HepG2 (cell line): Measurements from ENCODE around the gene FLRT2. TPM values are rescaled to one million over a fixed set of nuclear protein-coding genes. Genes with fewer than 3 reads are reported as not detected.

Source experiments
- ASH2L ChIP-seq: fragments of 300-600, 200-600 bp; sonication (generic); IDR thresholded peaks from 2 replicates; pipeline ENCODE4 v1.7.0; 2017; ENCODE audit warnings: low read depth, mild to moderate bottlenecking, moderate library complexity, mixed read lengths, low read length; ENCODE audit not compliant: insufficient read length
- EHMT2 ChIP-seq: fragments of 200-600 bp; sonication (generic); IDR thresholded peaks from 2 replicates; pipeline ENCODE4 v1.7.0; 2017; ENCODE audit warnings: antibody characterized with exemption, low read depth, low read length, borderline replicate concordance
- GTF2F1 ChIP-seq: fragments of 150-350 bp; IDR thresholded peaks from 2 replicates; pipeline ENCODE4 v1.6.1; 2014; ENCODE audit warnings: low read length
- MEIS1 ChIP-seq: sonication (generic); formaldehyde crosslinking; IDR thresholded peaks from 2 replicates; pipeline ENCODE4 v1.9.0; 2021; ENCODE audit warnings: mild to moderate bottlenecking, missing genetic modification reagents, moderate library complexity, borderline replicate concordance
- MXD4 ChIP-seq: IDR thresholded peaks from 2 replicates; pipeline ENCODE4 v1.6.1; 2016; ENCODE audit warnings: mild to moderate bottlenecking, missing biosample characterization, missing genetic modification reagents
- ZKSCAN1 ChIP-seq: fragments of 150-350 bp; IDR thresholded peaks from 2 replicates; pipeline ENCODE4 v1.6.1; 2014; ENCODE audit warnings: low read length
- ZKSCAN8 ChIP-seq: IDR thresholded peaks from 2 replicates; pipeline ENCODE4 v1.6.1; 2016; ENCODE audit warnings: borderline replicate concordance, missing genetic modification reagents, missing compliant biosample characterization
- ZNF205 ChIP-seq: IDR thresholded peaks from 2 replicates; pipeline ENCODE4 v1.6.1; 2018; ENCODE audit warnings: missing biosample characterization, missing genetic modification reagents
- polyA plus RNA-seq, 8 experiments: library from polyadenylated mRNA; depleted of rRNA in 3 of 8; stranded (reverse) in 7 of 8; unstranded in 1 of 8; fragments of >200 nt; fragmentation: Illumina TruSeq in 4 of 8; extraction: Trizol in 4 of 8; gene quantifications; 2 replicates each; pipeline versions ENCODE4 v1.2.1 to v1.2.3, GENCODE V29; 2011 to 2016; ENCODE audit warnings: low read depth in 4 of 8, missing spikeins in 1 of 8, mixed read lengths in 1 of 8; ENCODE audit not compliant: insufficient read depth in 1 of 8
- total RNA-seq, 5 experiments: library from RNA; depleted of rRNA; stranded (reverse); fragments of >200 nt; fragmentation: Illumina TruSeq; extraction: Trizol; gene quantifications; 2 replicates each; pipeline ENCODE4 v1.2.3, GENCODE V29; 2016; ENCODE audit warnings: low read depth in 1 of 5
- TF ChIP-seq, protein P1 (sequence below): sonication (generic); formaldehyde crosslinking; IDR thresholded peaks from 2 replicates; pipeline ENCODE4 v1.8.0; 2022; ENCODE audit warnings: mild to moderate bottlenecking, missing genetic modification reagents, borderline replicate concordance
- TF ChIP-seq, protein P2 (sequence below): IDR thresholded peaks from 2 replicates; pipeline ENCODE4 v1.6.1; 2016
- TF ChIP-seq, protein P3 (sequence below): IDR thresholded peaks from 2 replicates; pipeline ENCODE4 v1.6.1; 2016; ENCODE audit warnings: missing genetic modification reagents, missing compliant biosample characterization
- TF ChIP-seq, protein P4 (sequence below), 2 experiments: sonication (generic) in 1 of 2; formaldehyde crosslinking in 1 of 2; IDR thresholded peaks; 2 replicates each; pipeline versions ENCODE4 v1.6.1 to v1.9.0; 2014 to 2022; ENCODE audit warnings: antibody characterized with exemption in 1 of 2, borderline replicate concordance in 1 of 2, inconsistent platforms in 1 of 2, low read depth in 1 of 2, missing genetic modification reagents in 1 of 2
- TF ChIP-seq, protein P5 (sequence below): sonication (generic); formaldehyde crosslinking; IDR thresholded peaks from 2 replicates; pipeline ENCODE4 v1.8.0; 2022; ENCODE audit warnings: mild to moderate bottlenecking, missing genetic modification reagents

FLRT2 gene
- total and polyA plus RNA-seq, 2 of the 13 experiments (the other 11 are each of a cell fraction or from before 2014, with no cell fraction given), result not detected

DNA sequence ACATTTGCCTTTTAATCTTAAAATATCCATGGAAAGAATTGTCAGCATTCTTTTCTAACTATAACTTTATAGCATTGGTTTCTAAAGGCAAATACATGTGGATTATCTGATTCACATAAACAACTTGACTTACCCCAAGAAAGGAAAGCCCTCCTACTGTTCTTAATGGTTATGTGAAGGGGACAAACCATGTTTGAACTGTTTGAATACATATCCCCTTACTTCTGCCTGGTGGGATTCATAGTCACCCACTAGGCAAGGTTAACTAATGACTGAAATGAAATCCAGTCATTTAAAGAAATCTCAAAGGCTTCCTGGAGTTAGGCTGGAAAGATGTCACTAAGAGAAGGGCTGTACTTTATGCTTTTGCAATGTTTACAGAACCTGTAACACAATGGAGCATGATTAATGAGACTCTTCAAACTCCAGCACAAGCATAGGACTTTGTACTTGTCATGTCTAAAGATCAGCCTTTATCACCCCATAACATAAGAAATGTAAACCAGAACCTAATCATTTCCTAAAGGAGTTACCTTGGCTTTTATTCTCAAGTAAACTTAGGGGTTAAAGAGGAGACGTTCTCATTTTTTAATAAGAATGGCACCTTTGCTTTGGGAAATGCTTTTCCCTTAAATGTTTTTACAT lies 10.2 kb upstream of the FLRT2 start (continued):
- TF ChIP-seq, protein P1, sequence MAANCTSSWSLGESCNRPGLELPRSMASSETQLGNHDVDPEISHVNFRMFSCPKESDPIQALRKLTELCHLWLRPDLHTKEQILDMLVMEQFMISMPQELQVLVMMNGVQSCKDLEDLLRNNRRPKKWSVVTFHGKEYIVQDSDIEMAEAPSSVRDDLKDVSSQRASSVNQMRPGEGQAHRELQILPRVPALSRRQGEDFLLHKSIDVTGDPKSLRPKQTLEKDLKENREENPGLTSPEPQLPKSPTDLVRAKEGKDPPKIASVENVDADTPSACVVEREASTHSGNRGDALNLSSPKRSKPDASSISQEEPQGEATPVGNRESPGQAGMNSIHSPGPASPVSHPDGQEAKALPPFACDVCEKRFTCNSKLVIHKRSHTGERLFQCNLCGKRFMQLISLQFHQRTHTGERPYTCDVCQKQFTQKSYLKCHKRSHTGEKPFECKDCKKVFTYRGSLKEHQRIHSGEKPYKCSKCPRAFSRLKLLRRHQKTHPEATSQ (CRISPR knock-in tag), result peak; percentile 71; the same call in 1 of the 2 replicates
- TF ChIP-seq MEIS1 (CRISPR knock-in tag), result 0 out of 2 replicates have a peak, but pooled peaks have one; percentile 81
- TF ChIP-seq, protein P2, sequence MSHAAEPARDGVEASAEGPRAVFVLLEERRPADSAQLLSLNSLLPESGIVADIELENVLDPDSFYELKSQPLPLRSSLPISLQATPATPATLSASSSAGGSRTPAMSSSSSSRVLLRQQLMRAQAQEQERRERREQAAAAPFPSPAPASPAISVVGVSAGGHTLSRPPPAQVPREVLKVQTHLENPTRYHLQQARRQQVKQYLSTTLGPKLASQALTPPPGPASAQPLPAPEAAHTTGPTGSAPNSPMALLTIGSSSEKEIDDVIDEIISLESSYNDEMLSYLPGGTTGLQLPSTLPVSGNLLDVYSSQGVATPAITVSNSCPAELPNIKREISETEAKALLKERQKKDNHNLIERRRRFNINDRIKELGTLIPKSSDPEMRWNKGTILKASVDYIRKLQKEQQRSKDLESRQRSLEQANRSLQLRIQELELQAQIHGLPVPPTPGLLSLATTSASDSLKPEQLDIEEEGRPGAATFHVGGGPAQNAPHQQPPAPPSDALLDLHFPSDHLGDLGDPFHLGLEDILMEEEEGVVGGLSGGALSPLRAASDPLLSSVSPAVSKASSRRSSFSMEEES, result peak; percentile 46; the same call in 1 of the 2 replicates
- TF ChIP-seq ZNF205 (CRISPR knock-in tag), result 0 out of 2 replicates have a peak, but pooled peaks have one; percentile 52
- TF ChIP-seq ASH2L, result peak; percentile 35
- no peak for TF ChIP-seq ZKSCAN8
- TF ChIP-seq, protein P3, sequence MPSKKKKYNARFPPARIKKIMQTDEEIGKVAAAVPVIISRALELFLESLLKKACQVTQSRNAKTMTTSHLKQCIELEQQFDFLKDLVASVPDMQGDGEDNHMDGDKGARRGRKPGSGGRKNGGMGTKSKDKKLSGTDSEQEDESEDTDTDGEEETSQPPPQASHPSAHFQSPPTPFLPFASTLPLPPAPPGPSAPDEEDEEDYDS (CRISPR knock-in tag), result 0 out of 2 replicates have a peak, but pooled peaks have one; percentile 18
- 0 out of 2 replicates have a peak, but pooled peaks have one; percentile 24 for TF ChIP-seq MXD4
- TF ChIP-seq, protein P4, sequence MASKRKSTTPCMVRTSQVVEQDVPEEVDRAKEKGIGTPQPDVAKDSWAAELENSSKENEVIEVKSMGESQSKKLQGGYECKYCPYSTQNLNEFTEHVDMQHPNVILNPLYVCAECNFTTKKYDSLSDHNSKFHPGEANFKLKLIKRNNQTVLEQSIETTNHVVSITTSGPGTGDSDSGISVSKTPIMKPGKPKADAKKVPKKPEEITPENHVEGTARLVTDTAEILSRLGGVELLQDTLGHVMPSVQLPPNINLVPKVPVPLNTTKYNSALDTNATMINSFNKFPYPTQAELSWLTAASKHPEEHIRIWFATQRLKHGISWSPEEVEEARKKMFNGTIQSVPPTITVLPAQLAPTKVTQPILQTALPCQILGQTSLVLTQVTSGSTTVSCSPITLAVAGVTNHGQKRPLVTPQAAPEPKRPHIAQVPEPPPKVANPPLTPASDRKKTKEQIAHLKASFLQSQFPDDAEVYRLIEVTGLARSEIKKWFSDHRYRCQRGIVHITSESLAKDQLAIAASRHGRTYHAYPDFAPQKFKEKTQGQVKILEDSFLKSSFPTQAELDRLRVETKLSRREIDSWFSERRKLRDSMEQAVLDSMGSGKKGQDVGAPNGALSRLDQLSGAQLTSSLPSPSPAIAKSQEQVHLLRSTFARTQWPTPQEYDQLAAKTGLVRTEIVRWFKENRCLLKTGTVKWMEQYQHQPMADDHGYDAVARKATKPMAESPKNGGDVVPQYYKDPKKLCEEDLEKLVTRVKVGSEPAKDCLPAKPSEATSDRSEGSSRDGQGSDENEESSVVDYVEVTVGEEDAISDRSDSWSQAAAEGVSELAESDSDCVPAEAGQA (IDR thresholded peaks at IDR 0.05; ENCODE audit: low read depth), result no peak
- TF ChIP-seq, protein P4 (CRISPR knock-in tag; IDR thresholded peaks at IDR 0.05; ENCODE audit: borderline replicate concordance), result peak; percentile 95; the same call in 1 of the 2 replicates
- TF ChIP-seq EHMT2, result peak; percentile 49; the same call in 1 of the 2 replicates
- TF ChIP-seq GTF2F1, result no peak
- TF ChIP-seq, protein P5, sequence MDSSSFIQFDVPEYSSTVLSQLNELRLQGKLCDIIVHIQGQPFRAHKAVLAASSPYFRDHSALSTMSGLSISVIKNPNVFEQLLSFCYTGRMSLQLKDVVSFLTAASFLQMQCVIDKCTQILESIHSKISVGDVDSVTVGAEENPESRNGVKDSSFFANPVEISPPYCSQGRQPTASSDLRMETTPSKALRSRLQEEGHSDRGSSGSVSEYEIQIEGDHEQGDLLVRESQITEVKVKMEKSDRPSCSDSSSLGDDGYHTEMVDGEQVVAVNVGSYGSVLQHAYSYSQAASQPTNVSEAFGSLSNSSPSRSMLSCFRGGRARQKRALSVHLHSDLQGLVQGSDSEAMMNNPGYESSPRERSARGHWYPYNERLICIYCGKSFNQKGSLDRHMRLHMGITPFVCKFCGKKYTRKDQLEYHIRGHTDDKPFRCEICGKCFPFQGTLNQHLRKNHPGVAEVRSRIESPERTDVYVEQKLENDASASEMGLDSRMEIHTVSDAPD (CRISPR knock-in tag), result no peak
- TF ChIP-seq ZKSCAN1, result no peak
